Coronary artery (tissue), 2 donors: ENCODE data around the gene PPP1R1A.

Experiments used
- DNase-seq: peaks from one replicate; pipeline ENCODE4 v3.0.0-alpha.2; 2017; ENCODE audit warnings: low spot score
- H3K27ac ChIP-seq, 2 donors: fragments of 200-600 bp; sonication (generic); one replicate each; pipeline ENCODE4 v1.5.1; 2016 to 2019
- H3K4me3 ChIP-seq: fragments of 200-600 bp; sonication (generic); 2 replicates; pipeline ENCODE4 v1.5.1; 2016; ENCODE audit warnings: mild to moderate bottlenecking, moderate library complexity
- CTCF ChIP-seq: fragments of 200-600 bp; sonication (generic); IDR thresholded peaks from one replicate; pipeline ENCODE4 v1.5.1; 2019; ENCODE audit warnings: antibody characterized with exemption

The PPP1R1A gene

DNA sequence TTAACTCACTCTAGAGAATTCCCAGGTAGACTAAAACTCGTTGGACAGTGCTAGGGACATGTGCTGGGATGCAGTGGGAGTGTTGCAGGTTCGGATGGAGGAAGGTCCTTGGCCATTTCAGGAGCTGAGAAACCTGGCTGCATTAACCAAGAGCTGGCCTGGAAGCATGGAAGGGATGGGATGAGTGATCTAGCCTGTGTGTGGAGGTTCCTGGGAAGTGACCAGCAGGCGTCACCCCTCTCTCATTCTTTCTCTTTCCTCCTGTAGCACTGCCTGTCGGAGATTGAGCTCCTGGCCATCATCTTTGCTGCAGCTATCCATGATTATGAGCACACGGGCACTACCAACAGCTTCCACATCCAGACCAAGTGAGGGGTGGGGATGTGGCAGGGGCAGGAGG, 15.6 kb downstream of the PPP1R1A start:
- no peak overlapping the region for H3K4me3 ChIP-seq
- H3K27ac ChIP-seq: no peak overlapping the region
- no peak for DNase-seq
- no peak for TF ChIP-seq CTCF

- no peak overlapping the region for H3K4me3 ChIP-seq
- DNase-seq: no peak
- no peak overlapping the region for H3K27ac ChIP-seq
- no peak for TF ChIP-seq CTCF
These were observed 17.0 kb downstream of the PPP1R1A start for GRCh38 chr12:54571193-54572188.

DNA sequence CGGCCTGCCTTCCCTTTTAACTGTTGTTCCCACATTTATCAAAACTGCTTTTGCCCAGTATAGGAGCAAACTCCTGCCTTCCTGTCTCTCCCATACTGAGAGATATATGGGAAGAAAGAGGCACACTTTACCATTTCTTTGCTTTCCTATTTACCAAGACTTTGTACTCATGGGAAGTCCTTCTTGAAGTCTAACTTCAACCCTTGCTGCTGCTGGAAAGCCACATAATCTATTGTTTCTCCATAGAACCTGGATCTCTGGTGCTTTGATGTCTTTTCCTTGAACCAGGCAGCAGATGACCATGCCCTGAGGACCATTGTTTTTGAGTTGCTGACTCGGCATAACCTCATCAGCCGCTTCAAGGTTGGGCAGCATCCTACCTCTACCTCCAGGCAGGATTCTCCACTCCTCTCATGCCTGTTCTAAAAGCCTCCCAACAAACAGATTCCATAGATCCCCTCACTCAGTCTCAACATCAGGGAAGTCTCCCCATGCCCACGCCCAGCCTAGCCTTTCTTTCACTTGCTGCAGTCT, 18.4 kb downstream of the PPP1R1A start:
- no peak overlapping the region for H3K4me3 ChIP-seq
- H3K27ac ChIP-seq: no peak overlapping the region
- DNase-seq: no peak
- TF ChIP-seq CTCF: no peak

- TF ChIP-seq CTCF: no peak
- Histone ChIP-seq H3K4me3 (no peak overlapping the region), H3K27ac (no peak overlapping the region)
- DNase-seq: no peak
These were observed 19.4 kb downstream of the PPP1R1A start for GRCh38 chr12:54569072-54569471.

DNA sequence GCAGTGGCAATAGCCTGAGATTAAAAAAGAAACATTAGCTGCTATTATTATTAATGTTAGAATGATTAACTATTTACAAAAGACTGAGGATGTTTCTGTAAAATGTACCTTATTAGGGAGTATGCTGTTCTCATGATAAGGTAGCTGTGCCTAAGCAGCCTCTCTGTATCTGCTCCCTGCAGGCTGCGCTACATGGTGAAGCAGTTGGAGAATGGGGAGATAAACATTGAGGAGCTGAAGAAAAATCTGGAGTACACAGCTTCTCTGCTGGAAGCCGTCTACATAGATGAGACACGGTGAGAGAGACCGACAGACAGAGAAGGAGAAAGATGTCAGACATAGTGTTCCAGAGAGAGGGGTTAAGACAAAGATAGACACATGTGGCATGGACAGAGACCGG, 21.7 kb downstream of the PPP1R1A start:
- no peak for TF ChIP-seq CTCF
- no peak for DNase-seq
- Histone ChIP-seq H3K4me3 (no peak overlapping the region), H3K27ac (no peak overlapping the region)

DNA sequence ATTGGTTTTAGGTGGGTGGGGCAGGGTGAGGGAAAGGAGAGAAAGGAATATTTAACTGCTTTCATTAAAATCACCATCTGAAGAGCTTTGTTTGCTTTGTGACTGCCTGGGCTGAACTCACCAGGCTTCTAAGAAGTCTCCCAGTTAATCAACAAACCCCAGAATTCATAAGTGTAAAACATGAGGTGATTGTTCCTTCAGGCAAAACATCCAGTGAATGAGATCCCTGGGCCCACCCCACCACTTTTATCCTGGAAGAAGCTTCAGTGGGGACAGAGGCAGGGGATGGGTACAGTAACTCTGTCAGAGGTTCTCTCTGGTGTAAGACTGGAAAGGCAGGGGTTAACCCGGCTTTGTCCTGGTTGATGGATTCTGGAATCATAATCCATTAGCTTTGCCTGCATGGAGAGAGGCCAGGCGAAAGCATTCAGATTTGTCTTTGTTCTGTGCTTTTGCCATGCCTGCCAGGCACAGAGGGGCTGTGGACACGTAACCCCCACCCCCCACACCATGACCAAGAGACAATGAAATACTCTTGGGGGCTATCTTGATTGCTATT, 22.4 kb downstream of the PPP1R1A start:
- no peak for TF ChIP-seq CTCF
- no peak for DNase-seq
- H3K27ac ChIP-seq: no peak overlapping the region
- no peak overlapping the region for H3K4me3 ChIP-seq
